ENCODE data around the gene ADCY10. TPM values are rescaled to one million over a fixed set of nuclear protein-coding genes. Genes with fewer than 3 reads are reported as not detected.
"Not testable (repeated sequence)": the region's sequence is repeated elsewhere in the genome, so short reads cannot be mapped to it uniquely, and the experiment has no call there.

Gene ADCY10
- total RNA-seq, 1 donor from 2014 or later: not detected

- no peaks in the 10 kb centered on the region for H3K27me3 Mint-ChIP-seq (ENCODE audit: low read depth)
Measured at GRCh38 chr1:167899253-167899681, 14.7 kb downstream of the ADCY10 start.

GRCh38 chr1:167898578-167899222 lies 15.2 kb downstream of the ADCY10 start:
- H3K4me1 Mint-ChIP-seq: peaks cover 2% of the 10 kb centered on the region
- TF ChIP-seq CTCF (conservative IDR thresholded peaks at IDR 0.05): no peak
- H3K27me3 Mint-ChIP-seq (ENCODE audit: low read depth): no peaks in the 10 kb centered on the region
- H3K36me3 Mint-ChIP-seq (ENCODE audit: low read depth): no peaks in the 10 kb centered on the region
- no peak overlapping the region for H3K4me3 Mint-ChIP-seq
- no peaks in the 10 kb centered on the region for H3K9me3 Mint-ChIP-seq
- H3K27ac Mint-ChIP-seq (ENCODE audit: unreplicated experiment): no peak overlapping the region
- DNase-seq (ENCODE audit: low read depth, low spot score): no peak

More at GRCh38 chr1:167899253-167899681, 14.7 kb downstream of the ADCY10 start:
- Mint-ChIP-seq H3K4me3 (no peak overlapping the region), H3K36me3 (ENCODE audit: low read depth) (no peaks in the 10 kb centered on the region), H3K9me3 (no peaks in the 10 kb centered on the region), H3K4me1 (peaks cover 6% of the 10 kb centered on the region), H3K27ac (ENCODE audit: unreplicated experiment) (no peak overlapping the region)
- TF ChIP-seq CTCF (conservative IDR thresholded peaks at IDR 0.05): no peak
- no peak for DNase-seq (ENCODE audit: low read depth, low spot score)

DNA sequence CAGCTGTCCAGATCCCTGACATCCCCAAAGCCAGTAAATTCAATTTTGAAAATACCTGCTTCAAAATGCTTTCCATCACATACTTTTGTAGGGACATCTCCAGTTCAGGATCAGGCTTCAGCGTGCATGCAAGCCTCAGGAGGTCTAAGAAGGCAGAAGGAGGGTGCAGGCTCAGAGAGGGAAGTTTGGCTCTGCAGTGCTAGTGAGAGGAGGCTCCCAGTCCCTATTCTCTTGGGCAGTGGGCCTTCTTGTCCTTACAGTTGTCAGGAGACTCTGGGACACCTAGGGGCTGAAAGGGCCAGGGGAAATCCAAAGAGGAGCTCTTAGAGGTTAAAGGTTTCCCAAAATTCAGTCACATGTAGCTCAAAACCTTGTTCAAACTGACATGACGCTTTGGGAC lies 20.1 kb downstream of the ADCY10 start:
- Mint-ChIP-seq H3K9me3 (peaks cover 3% of the 10 kb centered on the region), H3K36me3 (ENCODE audit: low read depth) (peaks cover 2% of the 10 kb centered on the region)

GRCh38 chr1:167890400-167890799 lies 23.5 kb downstream of the ADCY10 start:
- H3K36me3 Mint-ChIP-seq (ENCODE audit: low read depth): peaks cover 4% of the 10 kb centered on the region
- peaks cover 5% of the 10 kb centered on the region for H3K9me3 Mint-ChIP-seq
- H3K4me3 Mint-ChIP-seq: no peak overlapping the region

More for the DNA sequence above, 20.1 kb downstream of the ADCY10 start:
- no peak for TF ChIP-seq CTCF (conservative IDR thresholded peaks at IDR 0.05)
- H3K4me3 Mint-ChIP-seq: no peak overlapping the region
- H3K27ac Mint-ChIP-seq (ENCODE audit: unreplicated experiment): no peak overlapping the region
- no peaks in the 10 kb centered on the region for H3K27me3 Mint-ChIP-seq (ENCODE audit: low read depth)
- no peaks in the 10 kb centered on the region for H3K4me1 Mint-ChIP-seq
- DNase-seq (ENCODE audit: low read depth, low spot score): no peak

GRCh38 chr1:167887187-167887586 lies 26.7 kb downstream of the ADCY10 start:
- not testable (repeated sequence) for H3K9me3 Mint-ChIP-seq; H3K27me3 Mint-ChIP-seq (ENCODE audit: low read depth); H3K36me3 Mint-ChIP-seq (ENCODE audit: low read depth); H3K4me3 Mint-ChIP-seq; DNase-seq (ENCODE audit: low read depth, low spot score); H3K27ac Mint-ChIP-seq (ENCODE audit: unreplicated experiment); H3K4me1 Mint-ChIP-seq

More at GRCh38 chr1:167890400-167890799, 23.5 kb downstream of the ADCY10 start:
- DNase-seq (ENCODE audit: low read depth, low spot score): no peak
- Mint-ChIP-seq H3K4me1 (no peaks in the 10 kb centered on the region), H3K27me3 (ENCODE audit: low read depth) (no peaks in the 10 kb centered on the region), H3K27ac (ENCODE audit: unreplicated experiment) (no peak overlapping the region)
- TF ChIP-seq CTCF (conservative IDR thresholded peaks at IDR 0.05): no peak

GRCh38 chr1:167882376-167882775 lies 31.6 kb downstream of the ADCY10 start:
- no peak overlapping the region for H3K4me3 Mint-ChIP-seq
- no peaks in the 10 kb centered on the region for H3K4me1 Mint-ChIP-seq
- TF ChIP-seq CTCF (conservative IDR thresholded peaks at IDR 0.05): no peak
- DNase-seq (ENCODE audit: low read depth, low spot score): no peak
- no peaks in the 10 kb centered on the region for H3K36me3 Mint-ChIP-seq (ENCODE audit: low read depth)
- H3K27me3 Mint-ChIP-seq (ENCODE audit: low read depth): no peaks in the 10 kb centered on the region
- no peak overlapping the region for H3K27ac Mint-ChIP-seq (ENCODE audit: unreplicated experiment)
- H3K9me3 Mint-ChIP-seq: peaks cover 4% of the 10 kb centered on the region

All from neural crest cell (in vitro differentiated cells).